GM18519 (cell line): ENCODE measurements around the gene UBFD1.
"Not testable (repeated sequence)": the region's sequence is repeated elsewhere in the genome, so short reads cannot be mapped to it uniquely, and the experiment has no call there.

Experiments used
- ATAC-seq: cut with Tn5 transposase; IDR thresholded peaks from one replicate; pipeline ENCODE4 v1.9.1; 2021; ENCODE audit warnings: mild to moderate bottlenecking, moderate library complexity; ENCODE audit not compliant: unreplicated experiment, low FRiP score

The UBFD1 gene

GRCh38 chr16:23556881-23557778, at the start of gene UBFD1, which contains the start of gene EARS2:
UBFD1 (plus strand) TSS chr16:23557727; CDS start chr16:23557743, 16 bp downstream.
EARS2 (minus strand) TSS chr16:23557350; CDS start chr16:23557343, 7 bp downstream.
- ATAC-seq = peak; percentile 73

GRCh38 chr16:23508589-23509440, 48.7 kb upstream of the UBFD1 start:
- no peak for ATAC-seq

GRCh38 chr16:23509441-23509754, 48.1 kb upstream of the UBFD1 start:
- no peak for ATAC-seq

GRCh38 chr16:23509782-23510163, 47.8 kb upstream of the UBFD1 start:
- ATAC-seq = no peak

- peak; percentile 68 for ATAC-seq
These were observed 47.2 kb upstream of the UBFD1 start, which contains the start of gene GGA2 for GRCh38 chr16:23510164-23510914. GGA2 (minus strand) TSS chr16:23510494; CDS start chr16:23510411, 83 bp downstream.

GRCh38 chr16:23510915-23511270, 46.6 kb upstream of the UBFD1 start:
- not testable (repeated sequence) for ATAC-seq

- ATAC-seq = no peak
These were observed 45.8 kb upstream of the UBFD1 start for GRCh38 chr16:23511731-23512130.

- no peak for ATAC-seq
These were observed 45.3 kb upstream of the UBFD1 start for GRCh38 chr16:23512168-23512695.

GRCh38 chr16:23514381-23515152, 43.0 kb upstream of the UBFD1 start:
- no peak for ATAC-seq

GRCh38 chr16:23515881-23516280, 41.6 kb upstream of the UBFD1 start:
- no peak for ATAC-seq

GRCh38 chr16:23516366-23517137, 41.0 kb upstream of the UBFD1 start:
- ATAC-seq = no peak

- ATAC-seq = no peak
These were observed 39.1 kb upstream of the UBFD1 start for GRCh38 chr16:23518435-23518891.

GRCh38 chr16:23519282-23519681, 38.2 kb upstream of the UBFD1 start:
- no peak for ATAC-seq

GRCh38 chr16:23520500-23520899, 37.0 kb upstream of the UBFD1 start:
- ATAC-seq = no peak

- no peak for ATAC-seq
These were observed 36.3 kb upstream of the UBFD1 start for GRCh38 chr16:23521037-23521743.

- no peak for ATAC-seq
These were observed 35.6 kb upstream of the UBFD1 start for GRCh38 chr16:23521965-23522364.

GRCh38 chr16:23523321-23523720, 34.2 kb upstream of the UBFD1 start:
- ATAC-seq = no peak

GRCh38 chr16:23523876-23524385, 33.6 kb upstream of the UBFD1 start:
- ATAC-seq = no peak
